HG03066 (cell line): Measurements from ENCODE around the gene CTIF.

Source experiments
- ATAC-seq: cut with Tn5 transposase; IDR thresholded peaks from one replicate; pipeline ENCODE4 v1.9.1; 2021; ENCODE audit warnings: low read depth; ENCODE audit not compliant: unreplicated experiment

Gene CTIF

DNA sequence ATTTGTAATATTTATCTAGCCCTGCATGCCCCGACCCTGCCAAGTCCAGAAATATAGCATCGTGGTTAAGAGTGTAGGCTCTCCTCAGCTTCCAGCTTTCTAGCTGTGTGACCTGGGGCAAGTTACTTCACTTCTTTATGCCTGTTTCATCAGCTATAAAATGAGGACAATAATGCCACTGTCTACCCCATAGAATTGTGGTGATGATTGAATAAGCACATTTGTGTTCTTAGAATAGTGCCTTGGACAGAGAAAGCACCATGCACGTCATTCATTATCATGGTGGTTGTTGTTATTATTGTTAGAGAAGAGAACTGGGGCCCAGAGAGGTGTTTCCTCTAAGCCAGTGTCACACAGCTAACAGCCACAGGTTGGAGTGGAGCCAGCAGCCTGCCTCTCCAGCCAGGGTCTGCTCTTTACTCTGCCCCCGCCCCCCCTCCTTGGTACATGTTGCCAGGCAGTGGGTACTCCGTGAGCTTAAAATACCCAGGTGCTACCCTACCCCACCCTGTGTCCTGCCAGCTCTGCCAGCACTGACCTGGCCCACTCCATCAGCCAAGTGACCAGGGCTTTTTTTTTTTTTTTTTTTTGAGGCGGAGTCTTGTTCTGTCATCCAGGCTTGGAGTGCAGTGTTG, 202.1 kb downstream of the CTIF start:
- ATAC-seq = no peak

DNA sequence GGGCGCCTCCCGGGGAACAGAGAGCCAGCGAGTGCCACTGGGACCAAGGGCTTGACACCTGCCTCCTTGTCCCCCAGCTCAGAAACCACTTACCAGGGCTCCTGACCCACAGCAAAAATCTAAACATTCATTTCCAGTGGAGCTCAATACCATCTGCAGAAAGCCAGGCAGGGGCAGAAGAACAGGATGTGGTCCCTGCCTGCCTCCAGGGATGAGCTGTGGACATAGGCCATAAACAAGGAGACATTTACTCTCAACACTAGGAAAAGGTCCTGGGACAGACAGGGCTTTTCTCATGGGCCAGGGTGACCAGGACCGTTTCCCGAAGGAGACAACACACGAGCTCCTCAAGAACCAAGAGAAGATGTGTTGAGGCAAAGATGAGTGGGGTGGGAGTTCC, 203.0 kb downstream of the CTIF start:
- no peak for ATAC-seq

DNA sequence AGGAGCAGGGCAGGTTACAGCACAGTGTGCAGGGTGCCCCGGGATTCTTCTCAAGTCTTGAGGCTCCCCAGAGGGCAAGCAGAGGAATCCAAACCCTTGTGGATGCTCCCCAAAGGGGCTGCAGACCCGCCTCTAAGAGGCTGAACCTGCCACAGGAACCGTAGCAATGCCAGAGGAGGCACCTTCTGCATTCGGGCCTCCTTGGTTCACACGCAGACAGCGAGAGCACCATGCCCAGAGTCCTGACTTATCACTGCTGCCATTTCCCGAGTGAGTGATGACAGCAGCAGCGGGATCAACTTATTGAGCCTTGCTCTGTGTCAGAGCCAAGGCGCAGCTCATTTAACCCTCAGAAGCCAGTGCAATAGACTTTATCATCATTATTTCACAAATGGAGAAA, 203.5 kb downstream of the CTIF start:
- ATAC-seq = no peak

DNA sequence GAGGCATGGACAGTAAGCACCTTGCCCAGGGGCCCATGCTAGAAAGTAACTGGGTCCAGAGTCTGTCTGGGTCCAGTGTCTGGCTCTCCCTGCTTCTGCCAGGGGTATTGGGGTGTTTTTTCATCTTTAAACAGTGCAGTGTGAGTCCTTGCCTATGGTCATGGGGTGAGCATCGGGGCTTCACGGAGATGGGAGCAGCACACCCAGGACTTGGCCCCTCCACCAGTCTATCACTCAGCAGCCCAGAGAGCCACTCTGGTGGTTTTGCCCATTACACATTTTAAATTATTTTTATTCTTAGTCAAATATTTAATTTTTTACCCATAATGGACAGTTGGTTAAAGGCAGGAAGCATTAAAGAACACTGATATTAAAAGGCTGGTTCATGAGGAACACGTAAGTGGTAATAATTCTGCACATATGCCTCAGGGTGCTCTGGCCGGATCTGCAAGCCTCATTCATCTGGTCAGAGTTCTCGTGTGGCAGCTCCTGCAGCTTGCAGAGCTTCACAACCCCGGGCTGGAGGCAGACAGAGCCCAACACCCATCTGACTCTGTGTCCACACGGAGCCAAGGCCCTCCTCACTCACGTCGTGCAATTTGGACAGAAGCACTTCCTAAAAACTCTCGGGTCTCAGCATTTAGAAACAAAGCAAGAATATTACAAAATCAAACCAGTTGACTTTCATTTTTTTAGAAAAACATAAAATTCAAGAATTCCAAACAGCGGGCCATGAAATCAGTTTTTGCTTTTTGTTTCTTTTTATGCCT, 204.1 kb downstream of the CTIF start:
- ATAC-seq = no peak

DNA sequence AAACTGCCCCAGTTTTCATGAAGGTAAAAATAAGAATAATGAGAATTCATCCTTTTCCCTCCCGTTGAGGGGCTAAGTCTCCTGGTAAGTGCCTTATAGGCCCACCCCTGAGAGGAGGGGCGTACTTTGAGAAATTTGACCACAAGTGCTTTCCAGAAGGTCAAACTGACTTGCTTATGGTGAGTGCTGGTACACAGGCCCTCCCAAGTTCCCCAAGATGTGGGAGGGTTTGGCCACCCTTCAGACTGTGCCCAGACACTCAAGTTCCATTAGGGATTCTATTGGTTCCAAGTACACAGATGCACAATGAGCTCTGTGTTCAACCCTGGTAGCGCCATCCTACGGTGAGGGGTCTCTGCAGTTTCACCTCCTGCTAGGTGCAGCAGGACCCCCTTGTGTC, 205.1 kb downstream of the CTIF start:
- no peak for ATAC-seq

DNA sequence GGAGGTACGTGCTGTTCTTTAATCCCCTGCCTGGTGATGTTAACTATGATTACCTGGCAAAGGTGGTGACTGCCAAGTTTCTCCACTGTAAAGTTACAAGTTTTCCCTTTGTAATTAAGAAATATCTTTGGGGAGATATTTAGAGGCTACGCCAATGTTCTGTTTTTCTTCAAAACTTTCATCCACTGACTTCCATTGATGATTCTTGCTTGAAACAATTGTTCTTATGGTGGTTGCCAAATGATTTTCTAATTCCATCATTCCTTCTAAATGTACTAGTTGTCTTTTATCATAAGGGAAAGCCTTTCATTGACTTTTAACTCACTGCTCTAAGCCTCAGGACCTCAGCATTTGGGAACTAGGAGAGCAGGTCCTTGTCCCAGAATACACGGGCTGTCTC, 206.5 kb downstream of the CTIF start:
- ATAC-seq = no peak

DNA sequence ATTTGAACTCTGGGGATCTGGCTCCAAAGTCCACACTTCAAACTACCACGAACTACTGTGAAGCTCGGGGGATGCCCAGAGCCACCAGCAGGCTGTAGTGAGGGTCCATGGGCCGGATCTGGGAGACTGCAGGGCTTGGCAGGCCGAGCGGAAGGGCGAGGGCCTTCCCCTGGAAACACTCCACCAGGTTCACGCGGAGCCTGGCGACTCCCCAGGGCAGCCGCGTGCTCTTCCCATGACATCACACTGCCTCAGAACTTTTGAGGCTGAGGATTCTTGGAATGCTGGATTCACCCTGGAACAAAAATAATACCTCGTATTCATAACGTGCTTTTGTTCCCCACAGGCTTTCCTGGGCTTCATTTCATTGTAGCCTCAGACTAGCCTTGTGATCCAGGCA, 210.9 kb downstream of the CTIF start:
- ATAC-seq = no peak

DNA sequence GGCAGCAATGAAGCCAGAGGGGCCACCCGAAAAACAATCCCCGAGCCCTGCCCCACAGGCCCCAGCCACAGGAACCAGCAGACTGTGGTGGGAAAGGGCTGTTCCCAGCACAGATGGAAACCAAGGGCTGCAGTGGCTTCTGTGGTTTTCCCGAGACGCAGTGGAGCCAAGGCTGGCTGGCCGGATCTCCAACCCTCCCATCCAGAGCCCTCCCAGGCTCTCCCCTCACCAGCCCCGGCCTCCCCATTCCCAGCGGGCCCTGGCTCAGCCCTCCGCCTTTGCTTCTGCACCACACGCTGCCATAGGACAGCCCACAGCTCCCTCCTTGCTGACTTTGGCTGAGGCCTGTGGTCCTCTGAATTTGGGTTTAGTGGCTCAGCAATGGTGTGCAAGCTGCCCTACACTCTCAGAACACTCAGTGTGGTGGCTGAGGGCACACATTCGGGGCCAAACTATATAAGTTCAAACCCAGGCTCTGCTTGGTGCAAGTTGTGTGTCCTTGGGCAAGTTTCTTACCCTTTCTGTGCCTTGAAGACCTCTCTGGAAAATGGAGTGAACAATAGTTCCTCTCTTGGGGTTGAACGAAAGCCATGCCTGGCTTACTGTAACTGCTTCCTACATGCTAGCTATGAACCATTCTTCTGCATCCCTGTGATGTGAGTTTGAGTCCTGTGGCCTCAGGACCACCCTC, 211.8 kb downstream of the CTIF start:
- ATAC-seq = no peak

DNA sequence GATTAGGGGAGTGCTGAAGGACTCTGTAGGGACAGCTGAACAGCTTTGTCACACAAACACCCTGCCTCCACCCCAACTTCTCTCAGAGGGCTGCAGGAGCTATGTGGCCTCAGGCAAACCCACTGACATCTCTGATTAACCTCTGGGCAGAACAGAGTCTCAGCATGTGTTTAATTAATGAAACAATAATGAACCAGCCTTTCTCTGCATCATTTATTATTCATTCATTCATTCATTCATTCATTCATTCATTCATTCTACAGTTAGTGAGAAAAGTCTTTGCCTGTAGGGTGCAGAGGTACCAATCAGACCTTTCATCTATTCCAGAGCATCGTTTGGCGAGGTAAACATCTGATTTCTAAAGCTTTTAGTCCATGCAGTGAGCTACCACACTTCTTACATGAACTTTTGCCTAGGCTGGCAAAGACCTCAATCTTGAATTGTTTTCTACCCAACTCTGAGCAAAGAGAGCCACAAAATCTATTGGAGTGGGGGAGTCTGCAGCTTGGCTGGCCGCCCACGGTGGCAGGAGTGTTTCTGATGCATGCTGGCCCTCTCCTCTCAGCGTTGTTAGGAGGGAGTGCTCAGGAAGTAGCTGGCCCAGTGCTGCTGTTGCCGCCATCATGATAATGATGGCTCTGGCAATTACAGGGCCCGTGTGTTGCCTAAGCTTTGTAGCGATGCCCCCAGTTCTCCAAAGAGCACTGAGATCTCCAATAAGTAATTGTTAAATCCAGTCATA, 213.1 kb downstream of the CTIF start:
- no peak for ATAC-seq

DNA sequence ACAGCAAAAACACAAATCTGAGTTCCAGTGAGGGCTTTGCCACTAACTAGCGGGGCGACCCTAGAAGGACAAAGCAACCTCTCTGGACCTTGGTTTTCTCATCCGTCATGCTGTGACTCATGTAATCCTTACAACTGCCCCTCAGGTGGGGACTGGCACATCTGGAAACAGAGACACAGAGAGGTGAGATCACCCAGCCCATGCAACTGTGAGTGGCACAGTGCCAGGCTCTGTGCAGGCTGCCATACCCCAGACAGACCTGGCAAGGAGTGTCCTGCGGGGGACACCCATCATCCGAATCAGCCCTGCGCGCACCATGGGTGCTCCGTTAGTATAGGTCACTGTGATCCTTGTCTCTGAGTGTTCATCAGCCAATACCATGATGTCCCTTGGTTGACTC, 213.6 kb downstream of the CTIF start:
- no peak for ATAC-seq

DNA sequence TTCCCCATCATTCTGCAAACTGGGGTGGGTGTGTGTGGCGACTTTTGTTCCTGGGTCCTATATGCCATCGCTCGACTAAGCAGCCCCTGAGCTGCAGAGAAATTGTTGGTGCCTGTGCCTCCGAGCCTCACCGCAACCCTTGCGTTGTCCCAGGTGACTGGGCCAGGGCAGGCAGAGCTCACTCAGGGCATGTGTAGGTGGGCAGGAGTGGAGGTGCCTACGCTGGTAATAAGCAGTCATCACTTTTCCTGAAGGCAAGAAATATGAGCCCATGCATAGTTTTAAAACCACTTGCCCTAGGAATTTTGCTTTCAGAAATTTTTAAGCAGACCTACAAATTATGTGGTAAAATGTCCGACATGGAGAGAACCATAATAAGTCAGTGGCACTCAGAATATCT, 214.1 kb downstream of the CTIF start:
- ATAC-seq = no peak

DNA sequence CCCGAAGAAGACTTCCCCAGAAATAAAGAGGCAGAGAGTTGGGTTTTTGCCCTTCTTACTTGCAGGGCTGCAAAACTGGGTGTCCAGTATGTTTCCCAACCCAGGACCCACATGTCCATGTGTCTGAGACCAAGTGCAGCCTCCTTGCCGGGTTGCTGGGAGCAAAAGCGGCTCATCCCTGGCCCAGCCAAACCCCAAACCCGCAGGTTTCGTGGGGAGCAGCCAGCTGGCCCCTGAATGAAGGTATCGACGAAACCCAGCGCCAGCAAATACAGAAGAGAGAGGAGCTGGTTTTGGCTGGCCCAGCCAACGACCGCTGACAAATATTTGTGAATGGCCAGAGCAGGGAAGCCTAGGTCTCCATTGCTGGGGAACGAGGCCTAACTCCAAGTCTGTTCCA, 214.9 kb downstream of the CTIF start:
- no peak for ATAC-seq

DNA sequence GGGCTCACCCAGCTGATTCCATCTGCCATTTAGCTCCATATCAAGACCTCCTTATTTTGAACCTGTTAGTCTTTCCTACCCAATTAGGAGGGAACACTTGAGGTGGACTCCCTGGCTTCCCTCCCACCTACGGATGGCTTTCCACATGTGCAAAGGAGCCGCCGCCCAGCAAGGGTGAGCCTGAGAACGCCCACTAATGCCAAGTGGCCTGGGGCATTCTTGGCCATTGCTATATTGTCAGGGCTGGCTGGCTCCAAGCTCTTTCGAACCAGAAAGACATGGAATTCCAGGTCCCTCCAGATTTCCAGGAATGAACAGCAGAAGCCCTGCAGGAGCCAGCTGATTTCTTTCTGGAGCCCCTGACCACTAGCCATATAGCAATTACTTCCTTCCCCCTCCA, 215.7 kb downstream of the CTIF start:
- ATAC-seq = no peak

DNA sequence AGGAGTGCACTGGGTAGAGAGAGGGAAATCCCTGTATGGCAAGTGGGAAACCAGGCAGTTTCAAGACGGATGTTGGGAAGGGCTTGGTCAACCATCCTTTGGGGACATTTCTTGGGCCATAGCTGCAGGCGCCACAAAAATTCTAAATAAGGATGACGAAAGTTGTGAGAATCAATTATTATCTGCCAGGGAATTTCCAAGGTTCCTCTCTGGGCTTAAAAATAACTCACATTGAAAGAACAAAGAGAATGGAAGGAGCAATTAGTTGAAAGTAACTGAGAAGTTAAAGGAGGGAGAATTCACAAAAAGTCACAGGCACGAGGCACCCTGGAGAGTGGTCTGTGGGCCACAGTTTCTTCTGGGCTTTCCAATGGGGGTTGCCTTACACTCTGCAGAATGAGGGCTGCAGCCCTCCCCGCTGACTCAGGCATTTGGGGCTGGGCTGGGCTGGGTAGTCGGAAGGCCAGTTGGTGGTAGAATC, 216.2 kb downstream of the CTIF start:
- ATAC-seq = no peak

DNA sequence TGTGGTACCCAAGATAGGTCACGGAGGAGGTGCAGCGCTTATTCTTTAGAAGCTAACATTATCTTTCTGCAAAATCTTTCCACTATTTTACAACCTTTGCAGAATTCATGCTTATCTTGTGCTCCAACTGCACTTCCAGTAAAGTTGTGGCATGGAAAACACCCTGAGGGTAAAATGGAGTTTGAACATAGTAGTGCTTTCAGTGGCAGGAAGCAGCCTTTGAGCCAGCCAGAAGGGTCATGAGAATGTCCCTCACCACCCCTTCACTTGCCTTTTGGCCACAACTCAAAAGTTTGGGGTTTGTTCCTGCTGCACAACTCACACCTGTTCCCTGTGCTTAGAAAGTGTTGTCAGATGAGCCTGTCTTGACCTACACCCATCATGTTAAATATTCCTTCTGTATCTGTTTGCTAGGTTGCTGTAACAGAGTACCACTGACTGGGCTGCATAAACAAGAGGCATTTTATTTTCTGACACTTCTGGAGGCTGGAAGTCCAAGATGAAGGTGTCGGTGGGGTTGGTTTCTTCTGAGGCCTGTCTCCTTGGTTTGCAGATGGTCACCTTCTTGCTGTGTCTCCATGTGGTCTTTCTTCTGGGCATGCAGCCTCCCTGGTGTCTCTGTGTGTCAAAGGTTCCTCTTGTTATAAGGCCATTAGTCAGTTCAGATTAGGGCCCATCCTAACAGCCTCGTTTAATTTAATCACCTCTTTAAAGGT, 217.8 kb downstream of the CTIF start:
- no peak for ATAC-seq

DNA sequence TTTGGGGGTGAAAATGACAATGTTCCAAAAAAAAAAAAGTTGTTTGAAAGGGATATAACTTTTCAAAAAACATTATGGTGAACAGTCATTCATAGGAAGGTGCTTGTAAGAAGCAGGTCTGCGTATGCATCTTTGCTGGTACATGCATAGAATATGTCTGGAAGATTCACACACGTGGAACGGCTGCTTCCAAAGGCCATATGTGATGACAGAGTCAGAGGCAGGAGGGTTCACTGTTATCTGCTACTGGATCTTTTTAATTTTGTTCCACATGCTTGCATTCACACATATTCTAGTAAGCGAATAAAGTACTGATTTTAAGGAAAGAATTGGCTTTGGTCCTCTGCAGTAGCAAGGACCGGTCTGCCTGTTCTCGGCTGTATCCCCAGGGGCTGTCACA, 218.5 kb downstream of the CTIF start:
- no peak for ATAC-seq

DNA sequence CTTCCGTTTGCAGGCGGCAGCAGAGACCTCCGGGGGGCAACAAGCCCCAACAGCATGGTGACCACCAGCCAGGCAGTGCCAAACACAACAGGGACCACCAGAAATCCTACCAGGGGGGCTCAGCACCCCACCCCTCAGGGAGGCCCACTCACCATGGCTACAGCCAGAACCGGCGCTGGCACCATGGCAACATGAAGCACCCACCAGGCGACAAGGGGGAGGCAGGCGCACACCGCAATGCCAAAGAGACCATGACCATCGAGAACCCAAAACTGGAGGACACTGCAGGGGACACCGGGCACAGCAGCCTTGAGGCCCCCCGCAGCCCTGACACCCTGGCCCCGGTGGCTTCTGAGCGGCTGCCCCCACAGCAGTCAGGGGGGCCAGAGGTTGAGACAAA, 219.1 kb downstream of the CTIF start:
- no peak for ATAC-seq

DNA sequence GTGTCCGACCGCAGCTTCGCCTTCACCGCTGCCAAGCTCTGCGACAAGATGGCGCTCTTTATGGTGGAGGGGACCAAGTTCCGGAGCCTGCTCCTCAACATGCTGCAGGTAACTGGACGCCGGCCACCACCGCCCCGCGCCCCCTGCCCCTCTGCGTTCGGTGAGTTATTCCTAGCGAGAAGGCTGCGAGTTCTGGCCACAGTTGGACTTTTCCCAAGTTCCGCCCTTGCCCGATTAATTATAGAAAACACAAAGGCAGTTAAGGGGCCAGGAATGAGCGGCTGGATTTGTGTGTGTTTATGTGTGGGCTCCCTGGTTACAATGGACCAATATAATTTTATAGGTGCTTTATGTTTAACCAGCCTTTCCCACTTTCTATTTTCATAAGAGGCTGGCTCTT, 222.8 kb downstream of the CTIF start:
- no peak for ATAC-seq

DNA sequence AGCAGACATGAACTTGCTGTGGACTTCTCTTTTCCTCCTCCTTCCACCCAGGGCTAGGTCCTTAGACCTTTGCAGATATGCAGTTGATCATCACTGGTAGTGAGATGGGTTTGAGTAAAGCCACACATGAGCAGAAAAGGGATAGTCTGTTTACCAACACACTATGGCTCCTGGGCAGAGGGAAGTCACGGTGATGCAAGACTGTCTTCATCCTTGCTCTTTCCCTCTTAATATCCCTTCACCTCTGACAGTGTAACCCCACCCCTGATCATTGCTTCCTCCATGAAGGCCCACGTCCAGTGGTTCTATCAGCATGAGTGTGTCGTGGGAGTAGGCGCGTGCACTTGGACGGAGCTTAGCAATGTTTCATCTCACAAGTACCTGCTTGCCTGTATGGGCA, 223.2 kb downstream of the CTIF start:
- ATAC-seq = no peak
